ENCODE data around the gene CHRNA1.

DNA sequence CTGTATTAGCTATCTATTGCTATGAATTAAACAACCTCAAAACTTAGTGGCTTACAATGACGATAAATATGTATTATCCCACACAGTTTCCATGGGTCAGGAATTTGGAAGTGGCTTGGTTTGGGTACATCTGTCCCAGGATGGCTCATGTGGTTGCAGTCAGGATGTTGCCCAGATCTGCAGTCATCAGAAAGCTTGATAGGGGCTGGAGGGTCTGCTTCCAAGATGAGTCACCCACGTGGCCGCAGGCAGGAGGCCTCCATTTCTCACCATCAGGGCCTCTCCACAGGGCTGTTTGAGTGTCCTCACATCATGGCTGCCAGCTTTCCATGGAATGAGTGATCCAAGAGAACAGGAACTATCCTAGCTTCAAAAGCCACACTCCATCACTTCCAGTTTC lies 46.4 kb downstream of the CHRNA1 start:
- TF ChIP-seq CTCF (IDR thresholded peaks at IDR 0.05; ENCODE audit: insufficient read depth, low read depth, low read length) (no peak), EZH2 (IDR thresholded peaks at IDR 0.05; ENCODE audit: insufficient read depth, low read length) (no peak)
